ENCODE data around the gene ATP8B4.

- no peak for TF ChIP-seq CTCF (conservative IDR thresholded peaks at IDR 0.05; ENCODE audit: low read depth, low read length)
- TF ChIP-seq EZH2phosphoT487 (IDR thresholded peaks at IDR 0.05; ENCODE audit: borderline replicate concordance, low read length): no peak
Observed at GRCh38 chr15:50143255-50143860, 24.3 kb upstream of the ATP8B4 start.

Measured in PC-3 (cell line).